ENCODE results near the gene UBL4B. TPM values are rescaled to one million over a fixed set of nuclear protein-coding genes. Genes with fewer than 3 reads are reported as not detected.

The UBL4B gene
- total RNA-seq, 4 donors from 2014 or later = 0.16 TPM; not detected in 3

- peaks cover 0 to 4% of the 10 kb centered on the region in 2 donors for H3K4me1 ChIP-seq
- H3K9me3 ChIP-seq = no peaks in the 10 kb centered on the region
- H3K27ac ChIP-seq = no peak overlapping the region
- peaks cover 40 to 41% (median 40%) of the 10 kb centered on the region in 3 donors for H3K27me3 ChIP-seq
- intact Hi-C loops (cut with DNase I; ENCODE audit: low total_unique reads) = no loop called here
- ATAC-seq (no peak), DNase-seq (no peak)
- TF ChIP-seq POLR2A (IDR thresholded peaks at IDR 0.05) = no peak
- TF ChIP-seq CTCF (IDR thresholded peaks at IDR 0.05 in 4 of 5, conservative IDR thresholded peaks at IDR 0.05 in 1 of 5) = no peak
- H3K4me3 ChIP-seq = no peak overlapping the region
- H3K36me3 ChIP-seq = no peaks in the 10 kb centered on the region
- in situ Hi-C loops (cut with MboI; ENCODE audit: low sequenced_read_pairs in 4 of 4) = no loop called here
These were observed 46.4 kb upstream of the UBL4B start for GRCh38 chr1:110065841-110066240.

GRCh38 chr1:110067479-110067892, 44.8 kb upstream of the UBL4B start:
- no peak overlapping the region for H3K4me3 ChIP-seq
- no peak for TF ChIP-seq POLR2A (IDR thresholded peaks at IDR 0.05)
- no peak for TF ChIP-seq CTCF (IDR thresholded peaks at IDR 0.05 in 4 of 5, conservative IDR thresholded peaks at IDR 0.05 in 1 of 5)
- in situ Hi-C loops (cut with MboI; ENCODE audit: low sequenced_read_pairs in 4 of 4) (no loop called here), intact Hi-C loops (cut with DNase I; ENCODE audit: low total_unique reads) (no loop called here)
- H3K36me3 ChIP-seq = no peaks in the 10 kb centered on the region
- DNase-seq (no peak), ATAC-seq (no peak)
- H3K4me1 ChIP-seq = peaks cover 0 to 4% of the 10 kb centered on the region in 2 donors
- no peaks in the 10 kb centered on the region for H3K9me3 ChIP-seq
- H3K27ac ChIP-seq = no peak overlapping the region
- H3K27me3 ChIP-seq = peaks cover 56 to 57% (median 56%) of the 10 kb centered on the region in 3 donors

GRCh38 chr1:110067893-110068645, 44.2 kb upstream of the UBL4B start:
- Histone ChIP-seq H3K4me3 (peak overlapping the region; percentile 4 to 45 (median 6)), H3K4me1 (peaks cover 0 to 4% of the 10 kb centered on the region in 2 donors), H3K27me3 (peaks cover 58 to 61% (median 60%) of the 10 kb centered on the region in 3 donors), H3K27ac (no peak overlapping the region), H3K9me3 (no peaks in the 10 kb centered on the region), H3K36me3 (no peaks in the 10 kb centered on the region)
- ATAC-seq (no peak), DNase-seq (no peak)
- in situ Hi-C loops (cut with MboI; ENCODE audit: low sequenced_read_pairs in 4 of 4) (no loop called here), intact Hi-C loops (cut with DNase I; ENCODE audit: low total_unique reads) (no loop called here)
- TF ChIP-seq POLR2A (IDR thresholded peaks at IDR 0.05) (no peak), CTCF (IDR thresholded peaks at IDR 0.05 in 4 of 5, conservative IDR thresholded peaks at IDR 0.05 in 1 of 5) (no peak)

GRCh38 chr1:110068646-110069403, 43.4 kb upstream of the UBL4B start:
- Histone ChIP-seq H3K4me1 (peaks cover 0 to 4% of the 10 kb centered on the region in 2 donors), H3K9me3 (no peaks in the 10 kb centered on the region), H3K27ac (no peak overlapping the region), H3K27me3 (peaks cover 58 to 61% (median 60%) of the 10 kb centered on the region in 3 donors), H3K4me3 (peak overlapping the region in 1 of 4 donors; percentile 45), H3K36me3 (no peaks in the 10 kb centered on the region)
- ATAC-seq (no peak), DNase-seq (no peak)
- in situ Hi-C loops (cut with MboI; ENCODE audit: low sequenced_read_pairs in 4 of 4) = no loop called here
- TF ChIP-seq POLR2A (IDR thresholded peaks at IDR 0.05) (no peak), CTCF (IDR thresholded peaks at IDR 0.05 in 4 of 5, conservative IDR thresholded peaks at IDR 0.05 in 1 of 5) (no peak)
- intact Hi-C loops (cut with DNase I; ENCODE audit: low total_unique reads) = no loop called here

Data from gastrocnemius medialis (tissue), 4 donors.